GM10266 (cell line): ENCODE results near the gene TBCE.

ENCODE experiments used
- DNase-seq: peaks from one replicate; pipeline ENCODE4 v3.0.0; 2012; ENCODE audit errors: extremely low spot score
- CTCF ChIP-seq: IDR thresholded peaks from 2 replicates; pipeline ENCODE4 v1.5.1; 2012; ENCODE audit warnings: mild to moderate bottlenecking, low read depth; ENCODE audit not compliant: control insufficient read depth, insufficient read depth; ENCODE audit errors: missing control alignments

TBCE gene

GRCh38 chr1:235407419-235407818 is 40.2 kb downstream of the TBCE start:
- DNase-seq = no peak

GRCh38 chr1:235408503-235408960 is 41.3 kb downstream of the TBCE start:
- TF ChIP-seq CTCF = no peak
- no peak for DNase-seq

More at GRCh38 chr1:235407419-235407818, 40.2 kb downstream of the TBCE start:
- no peak for TF ChIP-seq CTCF

GRCh38 chr1:235409042-235409820 is 42.0 kb downstream of the TBCE start:
- no peak for DNase-seq
- TF ChIP-seq CTCF = no peak

- no peak for DNase-seq
- TF ChIP-seq CTCF = no peak
Measured at GRCh38 chr1:235410467-235410866, 43.2 kb downstream of the TBCE start.

GRCh38 chr1:235411489-235412486 is 44.6 kb downstream of the TBCE start:
- TF ChIP-seq CTCF = no peak
- no peak for DNase-seq

GRCh38 chr1:235415008-235415904 is 48.0 kb downstream of the TBCE start:
- TF ChIP-seq CTCF = peak; percentile 74
- DNase-seq = peak; percentile 75
